IMR-90 (cell line): ENCODE results near the gene ALX4. TPM values are rescaled to one million over a fixed set of nuclear protein-coding genes. Genes with fewer than 3 reads are reported as not detected.

Source experiments
- ATAC-seq: fragments of 200-7000 bp; cut with Tn5 transposase; 2 replicates; pipeline ENCODE4 v1.9.1; 2020; ENCODE audit warnings: low read depth, mild to moderate bottlenecking, moderate library complexity
- BruUV-seq: library from RNA; stranded (reverse); fragments of 400-500 nt; replicated peaks from 2 replicates; lab custom pipeline; 2021; lab: Mats Ljungman, UMichigan
- CTCF ChIA-PET: fragments of 300-600 bp; formaldehyde crosslinking; extraction: SDS; loops from one replicate; lab custom pipeline; 2021; ENCODE audit warnings: antibody characterized with exemption; lab: Yijun Ruan, JAX
- POLR2A ChIA-PET: fragments of 300-600 bp; sonication (Branson Sonifier 250); formaldehyde crosslinking; loops from one replicate; lab custom pipeline; 2022; ENCODE audit warnings: antibody characterized with exemption; ENCODE audit not compliant: unreplicated experiment; lab: Charles Lee
- DNase-seq: peaks from one replicate; pipeline ENCODE4 v3.0.0; 2013
- H2AFZ ChIP-seq: replicated peaks from 2 replicates; pipeline ENCODE3; 2013; ENCODE audit warnings: low read length, mild to moderate bottlenecking; ENCODE audit not compliant: poor library complexity
- H2AK5ac ChIP-seq: 2 replicates; pipeline ENCODE4 v1.6.1; 2013; ENCODE audit warnings: low read depth, low read length, inconsistent platforms
- H2AK9ac ChIP-seq: replicated peaks from 2 replicates; pipeline ENCODE3; 2013; ENCODE audit warnings: mild to moderate bottlenecking, low read depth, low read length, moderate library complexity; ENCODE audit not compliant: poor library complexity
- H2BK120ac ChIP-seq: 2 replicates; pipeline ENCODE4 v1.6.1; 2013; ENCODE audit warnings: low read depth, low read length, inconsistent platforms
- H2BK15ac ChIP-seq: 3 replicates; pipeline ENCODE4 v1.6.1; 2013; ENCODE audit warnings: low read depth, low read length, inconsistent platforms
- H2BK20ac ChIP-seq: 2 replicates; pipeline ENCODE4 v1.6.1; 2013; ENCODE audit warnings: low read depth, mild to moderate bottlenecking, inconsistent platforms, low read length, moderate library complexity
- H2BK5ac ChIP-seq: 2 replicates; pipeline ENCODE4 v1.6.1; 2013; ENCODE audit warnings: mild to moderate bottlenecking, low read depth, low read length, inconsistent platforms; ENCODE audit not compliant: poor library complexity, severe bottlenecking
- H3K14ac ChIP-seq: replicated peaks from 2 replicates; pipeline ENCODE4 v1.6.1; 2013; ENCODE audit warnings: low read depth, low read length, inconsistent platforms
- H3K18ac ChIP-seq: 2 replicates; pipeline ENCODE4 v1.6.1; 2013; ENCODE audit warnings: low read depth, low read length, control low read depth
- H3K23ac ChIP-seq: 2 replicates; pipeline ENCODE4 v1.6.1; 2013; ENCODE audit warnings: low read depth, low read length, inconsistent platforms
- H3K27ac ChIP-seq: 2 replicates; pipeline ENCODE4 v1.5.1; 2013; ENCODE audit warnings: mild to moderate bottlenecking, control low read depth, low read length; ENCODE audit not compliant: insufficient read depth
- H3K27me3 ChIP-seq: 2 replicates; pipeline ENCODE4 v1.6.1; 2013; ENCODE audit warnings: low read length; ENCODE audit not compliant: control insufficient read depth, insufficient read depth
- H3K36me3 ChIP-seq: 2 replicates; pipeline ENCODE4 v1.6.1; 2013; ENCODE audit warnings: low read length, mixed read lengths; ENCODE audit not compliant: control insufficient read depth, insufficient read depth
- H3K4ac ChIP-seq: 2 replicates; pipeline ENCODE4 v1.6.1; 2013; ENCODE audit warnings: low read depth, low read length, inconsistent platforms
- H3K4me1 ChIP-seq: 2 replicates; pipeline ENCODE4 v1.6.1; 2013; ENCODE audit warnings: low read length, mixed read lengths; ENCODE audit not compliant: control insufficient read depth, insufficient read depth
- H3K4me2 ChIP-seq: 2 replicates; pipeline ENCODE4 v1.6.1; 2013; ENCODE audit warnings: low read depth, mild to moderate bottlenecking, control low read depth, low read length, moderate library complexity
- H3K4me3 ChIP-seq: 2 replicates; pipeline ENCODE4 v1.5.1; 2013; ENCODE audit warnings: low read depth, mild to moderate bottlenecking, control low read depth, low read length, moderate library complexity; ENCODE audit not compliant: insufficient read depth
- H3K56ac ChIP-seq: 2 replicates; pipeline ENCODE4 v1.6.1; 2013; ENCODE audit warnings: low read length, inconsistent platforms; ENCODE audit not compliant: insufficient read depth; ENCODE audit errors: extremely low read depth
- H3K79me1 ChIP-seq, 2 experiments: 2 replicates each; pipeline ENCODE4 v1.6.1; 2013; ENCODE audit warnings: low read length in 2 of 2, inconsistent platforms in 1 of 2, low read depth in 1 of 2
- H3K9ac ChIP-seq: 2 replicates; pipeline ENCODE4 v1.6.1; 2013; ENCODE audit warnings: low read depth, low read length, control low read depth
- H3K9me1 ChIP-seq: 2 replicates; pipeline ENCODE4 v1.6.1; 2013; ENCODE audit warnings: low read length, inconsistent platforms; ENCODE audit not compliant: insufficient read depth
- H3K9me3 ChIP-seq: 2 replicates; pipeline ENCODE4 v1.6.1; 2013; ENCODE audit warnings: low read length; ENCODE audit not compliant: control insufficient read depth, insufficient read depth
- H4K20me1 ChIP-seq: 2 replicates; pipeline ENCODE4 v1.6.1; 2013; ENCODE audit warnings: low read length, inconsistent platforms; ENCODE audit not compliant: insufficient read depth
- H4K5ac ChIP-seq: 2 replicates; pipeline ENCODE4 v1.6.1; 2013; ENCODE audit warnings: mild to moderate bottlenecking, low read depth, low read length, control low read depth
- H4K8ac ChIP-seq, 2 experiments: 2 replicates each; pipeline ENCODE4 v1.6.1; 2013; ENCODE audit warnings: low read depth in 2 of 2, low read length in 2 of 2, control low read depth in 1 of 2, inconsistent platforms in 1 of 2
- H4K91ac ChIP-seq: 2 replicates; pipeline ENCODE4 v1.6.1; 2013; ENCODE audit warnings: low read depth, low read length, inconsistent platforms; ENCODE audit not compliant: insufficient read depth
- CTCF ChIP-seq: conservative IDR thresholded peaks from 2 replicates; pipeline ENCODE4 v1.5.1; 2012; ENCODE audit warnings: mild to moderate bottlenecking, low read depth, low read length, improper control_type of control experiment
- FOS ChIP-seq: fragments of 150-350 bp; IDR thresholded peaks from 2 replicates; pipeline ENCODE4 v1.6.1; 2016; ENCODE audit warnings: low read depth, low read length
- MAFK ChIP-seq: IDR thresholded peaks from 2 replicates; pipeline ENCODE4 v1.6.1; 2012; ENCODE audit warnings: low read depth, low read length, improper control_type of control experiment
- MAZ ChIP-seq: IDR thresholded peaks from 2 replicates; pipeline ENCODE4 v1.6.1; 2012; ENCODE audit warnings: low read depth, mild to moderate bottlenecking, low read length, improper control_type of control experiment, moderate library complexity, borderline replicate concordance
- RAD21 ChIP-seq: IDR thresholded peaks from 2 replicates; pipeline ENCODE4 v1.6.1; 2012; ENCODE audit warnings: low read length, improper control_type of control experiment
- RCOR1 ChIP-seq: IDR thresholded peaks from 2 replicates; pipeline ENCODE4 v1.6.1; 2012; ENCODE audit warnings: mild to moderate bottlenecking, low read length, improper control_type of control experiment; ENCODE audit not compliant: insufficient replicate concordance
- RFX5 ChIP-seq: IDR thresholded peaks from 2 replicates; pipeline ENCODE4 v1.8.0; 2012; ENCODE audit warnings: low read depth, mild to moderate bottlenecking, low read length, moderate library complexity
- SMC3 ChIP-seq: fragments of 150-350 bp; IDR thresholded peaks from 2 replicates; pipeline ENCODE4 v1.6.1; 2016; ENCODE audit warnings: low read depth, mild to moderate bottlenecking, antibody characterized with exemption, low read length, moderate library complexity
- USF2 ChIP-seq: fragments of 150-350 bp; IDR thresholded peaks from 2 replicates; pipeline ENCODE4 v1.6.1; 2017; ENCODE audit warnings: mild to moderate bottlenecking, antibody characterized with exemption, low read length, low read depth
- WGBS, 2 experiments: methylation state at CpG; one replicate each; pipeline versions ENCODE4 v1.1.5 to v1.1.7; 2013; ENCODE audit warnings: missing lambda C conversion rate in 2 of 2; ENCODE audit not compliant: insufficient read length in 1 of 2; ENCODE audit errors: extremely low coverage in 2 of 2; 5-methylcytosine and 5-hydroxymethylcytosine counted together
- dilution Hi-C: fragments of 300-500 bp; cut with HindIII; formaldehyde crosslinking; loops from one replicate; pipeline ENCODE4 v1.14.3; 2018; ENCODE audit warnings: low sequenced_read_pairs; ENCODE audit not compliant: unreplicated experiment
- in situ Hi-C: fragments of 300-500 bp; cut with MboI; formaldehyde crosslinking; loops from 3 replicates; pipeline ENCODE4 v1.14.3; 2019; ENCODE audit warnings: low sequenced_read_pairs, inconsistent platforms, mixed read lengths
- intact Hi-C: fragments of 100-400 bp; cut with micrococcal nuclease; formaldehyde crosslinking; loops from 2 replicates; pipeline ENCODE4 v1.10.0; 2022
- polyA plus RNA-seq, 3 experiments: library from polyadenylated mRNA; depleted of rRNA; stranded (reverse); fragments of >200 nt; gene quantifications; 2 replicates each; pipeline ENCODE4 v1.2.3, GENCODE V29; 2012; ENCODE audit warnings: low replicate concordance in 1 of 3
- total RNA-seq: library from RNA; depleted of rRNA; stranded (reverse); fragments of >200 nt; gene quantifications from 2 replicates; pipeline ENCODE4 v1.2.3, GENCODE V29; 2012

The ALX4 gene
- total and polyA plus RNA-seq, 2 of the 4 experiments (the other 2 are of a cell fraction) = not detected

- 13% methylated on average over 6 of the region's 11 CpGs; no CpG with 5 or more reads in 1 of the 2 experiments for WGBS, 2 experiments
- CTCF ChIA-PET = interaction anchor here (0.9 kb wide), 1 partner anchor 14 kb away, joined by 3 read pairs; no protein-coding TSS in a partner anchor
These were observed 28.1 kb upstream of the ALX4 start for GRCh38 chr11:44338026-44338425.

More at GRCh38 chr11:44338026-44338425, 28.1 kb upstream of the ALX4 start:
- DNase-seq (no peak), ATAC-seq (no peak)
- Histone ChIP-seq H4K8ac (no peak overlapping the region), H2AK5ac (no peak overlapping the region), H3K27ac (no peak overlapping the region), H3K18ac (no peak overlapping the region), H3K4me2 (no peak overlapping the region), H2BK5ac (no peak overlapping the region), H2BK20ac (no peak overlapping the region), H3K9ac (no peak overlapping the region), H3K4ac (no peak overlapping the region), H3K4me1 (no peaks in the 10 kb centered on the region), H2AFZ (no peak overlapping the region), H2BK120ac (no peak overlapping the region), H3K79me1 (no peaks in the 10 kb centered on the region), H4K5ac (no peak overlapping the region), H3K56ac (no peak overlapping the region), H2BK15ac (no peak overlapping the region), H3K9me1 (no peaks in the 10 kb centered on the region), H3K14ac (no peak overlapping the region), H3K4me3 (no peak overlapping the region), H3K36me3 (no peaks in the 10 kb centered on the region), H4K20me1 (no peaks in the 10 kb centered on the region), H2AK9ac (no peak overlapping the region), H3K9me3 (no peaks in the 10 kb centered on the region), H3K27me3 (peaks cover 55% of the 10 kb centered on the region), H3K23ac (no peak overlapping the region), H4K91ac (no peak overlapping the region)
- dilution Hi-C loops = no loop called here
- in situ Hi-C loops = no loop called here
- BruUV-seq = no TSS peak
- TF ChIP-seq FOS (no peak), RCOR1 (no peak), RFX5 (no peak), CTCF (no peak), SMC3 (no peak), MAFK (no peak), USF2 (no peak), RAD21 (no peak), MAZ (no peak)
- POLR2A ChIA-PET = no interaction called here
- intact Hi-C loops = no loop called here
